NCI-H748 (cell line): ENCODE data around the gene ORC6.
"Not testable (repeated sequence)": the region's sequence is repeated elsewhere in the genome, so short reads cannot be mapped to it uniquely, and the experiment has no call there.

Source experiments
- DNase-seq: peaks from one replicate; lab custom pipeline; 2025; ENCODE audit not compliant: unreplicated experiment; lab: John Stamatoyannopoulos, UW

ORC6 gene, protein sequence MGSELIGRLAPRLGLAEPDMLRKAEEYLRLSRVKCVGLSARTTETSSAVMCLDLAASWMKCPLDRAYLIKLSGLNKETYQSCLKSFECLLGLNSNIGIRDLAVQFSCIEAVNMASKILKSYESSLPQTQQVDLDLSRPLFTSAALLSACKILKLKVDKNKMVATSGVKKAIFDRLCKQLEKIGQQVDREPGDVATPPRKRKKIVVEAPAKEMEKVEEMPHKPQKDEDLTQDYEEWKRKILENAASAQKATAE

GRCh38 chr16:46689365-46690280, at the start of gene ORC6:
TSS of gene ORC6 (plus strand) at chr16:46689659. CDS start at chr16:46689706, 47 bp downstream.
- DNase-seq, result peak; percentile 95

DNA sequence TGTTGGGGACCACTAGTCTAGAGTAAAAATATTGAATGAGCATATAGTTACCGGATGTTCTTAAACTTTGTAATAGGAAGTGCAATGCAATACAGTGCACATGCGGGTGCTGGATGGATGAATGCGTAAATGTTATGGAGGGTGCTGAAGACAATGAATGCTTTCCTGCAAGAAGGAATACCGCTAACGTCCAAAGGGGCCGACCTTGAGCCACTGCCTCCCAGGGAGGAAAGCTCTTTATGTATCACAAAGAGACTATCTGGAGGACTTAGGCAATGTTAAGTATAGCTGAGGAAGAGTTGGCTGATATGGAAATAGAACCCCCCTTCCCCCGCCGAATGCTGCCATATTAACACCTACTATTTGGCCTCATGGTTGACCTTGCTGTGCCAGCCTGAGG, 40.8 kb upstream of the ORC6 start:
- DNase-seq, result no peak

DNA sequence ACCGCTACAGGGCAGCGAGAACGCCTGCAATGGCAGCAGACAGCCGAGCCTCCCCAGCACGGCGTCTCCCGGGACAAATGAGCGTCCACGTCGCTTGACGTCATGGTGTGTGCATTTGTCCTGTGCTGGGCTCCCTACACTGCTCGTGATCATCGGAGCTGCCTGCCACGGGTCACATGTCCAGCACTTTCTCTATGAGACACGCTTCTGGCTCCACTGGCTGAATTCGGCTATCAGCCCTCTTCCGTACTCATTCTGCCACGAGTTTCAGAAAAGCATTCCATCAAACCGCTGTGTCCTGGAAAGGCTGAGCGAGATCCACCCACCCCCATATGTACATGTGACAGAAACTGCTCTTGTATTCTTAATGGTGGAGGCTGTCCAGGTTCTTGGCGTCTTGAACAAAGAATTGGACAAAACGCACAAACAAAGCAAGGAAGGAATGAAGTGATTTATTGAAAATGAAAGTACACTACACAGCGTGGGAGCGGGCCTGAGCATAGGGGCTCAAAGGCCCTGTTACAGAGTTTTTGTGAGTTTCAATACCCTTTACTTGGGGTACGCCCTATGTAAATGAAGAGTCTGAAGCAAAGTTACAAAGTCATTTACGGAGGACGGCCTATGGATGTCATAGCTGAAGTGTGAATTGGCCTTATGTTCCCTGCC, 39.7 kb upstream of the ORC6 start:
- no peak for DNase-seq

GRCh38 chr16:46650254-46650623, 39.2 kb upstream of the ORC6 start:
- no peak for DNase-seq

- no peak for DNase-seq
Measured at GRCh38 chr16:46651305-46651704, 38.2 kb upstream of the ORC6 start.

DNA sequence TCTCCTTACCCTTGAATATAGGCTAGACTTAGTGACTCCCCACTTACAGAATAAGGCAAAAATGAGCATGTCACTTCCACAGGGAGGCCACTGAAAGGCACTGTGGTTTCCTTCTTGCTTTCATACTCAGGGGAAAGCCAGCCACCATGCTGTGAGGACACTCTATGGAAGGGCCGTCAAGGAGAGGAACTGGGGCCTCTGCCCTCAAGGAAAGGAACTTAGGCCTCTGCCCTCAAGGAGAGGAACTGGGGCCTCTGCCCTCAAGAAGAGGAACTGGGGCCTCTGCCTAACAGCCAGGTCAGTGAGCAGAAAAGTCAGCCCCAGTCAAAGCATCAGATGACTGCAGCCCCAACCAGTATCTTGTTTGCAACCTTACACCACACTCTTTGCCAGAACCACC, 30.5 kb upstream of the ORC6 start:
- DNase-seq, result no peak

- DNase-seq, result no peak
Measured at GRCh38 chr16:46662123-46662522, 27.3 kb upstream of the ORC6 start.

DNA sequence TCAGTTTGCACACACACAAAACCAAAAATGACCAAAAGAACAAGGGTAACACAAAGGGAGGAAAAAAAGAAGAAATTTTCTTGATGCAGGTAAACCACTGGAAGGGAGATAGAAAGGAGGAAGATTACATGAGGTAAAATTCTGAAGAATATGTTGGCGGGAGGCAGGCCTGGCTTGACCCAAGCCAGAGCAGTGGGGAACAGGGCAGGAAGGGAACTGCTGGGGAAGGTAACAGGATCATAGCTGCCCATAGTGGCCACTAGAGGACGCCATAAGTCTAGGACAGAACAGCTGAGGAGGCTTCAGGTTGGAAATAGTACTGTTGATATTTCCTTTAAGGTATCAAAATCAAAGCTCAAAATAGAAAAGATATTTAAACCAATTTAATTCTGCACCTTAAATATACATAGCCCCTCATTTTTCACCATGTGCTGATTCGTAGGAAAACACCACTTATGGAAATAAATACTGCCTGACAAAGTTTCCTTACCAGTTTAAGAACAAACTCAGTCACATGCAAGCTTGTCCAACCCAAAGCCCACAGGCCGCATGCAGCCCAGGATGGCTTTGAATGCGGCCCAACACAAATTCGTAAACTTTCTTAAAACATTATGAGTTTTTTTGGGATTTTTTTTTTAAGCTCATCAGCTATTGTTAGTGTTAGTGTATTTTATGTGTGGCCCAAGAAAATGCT, 16.0 kb upstream of the ORC6 start:
- peak; percentile 40 for DNase-seq

GRCh38 chr16:46677943-46678342, 11.5 kb upstream of the ORC6 start:
- not testable (repeated sequence) for DNase-seq

GRCh38 chr16:46681867-46682266, 7.6 kb upstream of the ORC6 start:
- not testable (repeated sequence) for DNase-seq

DNA sequence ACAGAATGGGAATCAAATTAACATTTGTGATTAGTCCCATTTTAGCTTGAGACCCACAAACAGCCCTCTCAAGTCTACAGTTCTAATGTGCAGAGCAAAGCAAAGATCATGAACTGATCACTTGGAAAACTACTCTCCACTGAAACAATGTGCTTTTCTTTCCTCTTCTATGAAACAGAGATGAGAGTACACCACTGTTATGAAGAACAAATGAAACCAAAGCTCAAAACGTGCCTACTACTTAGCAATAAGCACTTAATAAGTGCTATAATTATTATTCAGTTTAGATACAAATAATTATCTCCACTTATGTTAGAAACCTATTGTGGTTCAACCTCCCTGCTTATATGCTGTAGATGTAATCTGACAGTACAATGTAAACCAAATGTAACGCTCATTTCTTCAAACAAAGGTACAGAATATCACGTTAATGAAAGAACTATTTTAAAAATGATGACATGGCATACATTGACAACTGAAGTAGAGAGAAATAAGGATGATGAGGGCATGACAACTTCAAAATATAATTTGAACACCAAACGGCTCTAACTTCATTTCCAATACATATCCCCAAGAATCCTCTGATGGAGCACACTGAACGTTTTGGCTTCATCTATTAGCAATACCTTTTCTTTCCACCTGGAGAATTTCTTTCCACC, 2.5 kb upstream of the ORC6 start:
- peak; percentile 1 for DNase-seq

DNA sequence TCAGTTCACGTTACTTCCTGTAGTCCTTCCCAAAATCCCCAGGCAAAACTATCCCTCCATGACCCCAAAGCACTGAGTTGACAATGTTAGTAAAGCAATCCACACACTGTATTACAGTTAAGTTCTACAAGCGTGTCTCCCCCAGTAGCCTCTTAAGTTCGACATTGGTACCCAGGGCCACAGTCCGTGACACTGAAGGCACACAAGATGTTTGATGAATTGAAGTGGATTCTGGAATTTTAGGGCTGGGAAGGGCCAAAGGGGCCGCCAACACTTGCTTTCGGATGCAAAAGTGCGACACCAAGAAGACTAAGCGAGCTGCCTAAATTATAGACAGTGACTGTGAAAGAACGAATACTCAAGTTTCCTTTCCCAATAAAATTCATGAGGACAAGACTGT, 2.0 kb upstream of the ORC6 start:
- no peak for DNase-seq

DNA sequence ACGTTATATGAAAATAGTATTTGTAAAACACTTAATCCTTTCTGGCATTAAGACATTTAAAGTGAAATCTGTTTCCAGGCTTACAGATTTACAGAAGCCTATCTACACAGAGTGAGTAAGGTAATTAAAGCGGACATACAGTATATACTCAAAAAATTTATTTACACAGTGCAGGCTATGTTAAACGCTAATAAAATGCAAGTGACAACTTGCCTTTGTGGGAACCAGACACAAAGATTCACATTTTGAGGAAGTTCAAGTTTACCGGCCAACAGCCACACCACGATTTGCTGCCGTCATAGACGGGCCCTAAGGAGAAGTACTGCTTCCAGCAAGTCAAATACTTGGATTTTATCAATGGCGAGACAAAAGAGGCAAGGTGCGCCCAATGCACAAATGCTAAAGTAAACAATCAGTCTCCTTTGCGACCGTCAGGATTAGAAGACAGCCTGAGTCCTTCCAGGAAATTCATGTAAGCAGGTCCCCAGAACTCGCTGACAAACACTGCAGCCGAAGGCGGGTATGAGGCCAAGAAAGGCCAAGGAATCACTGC, 1.3 kb upstream of the ORC6 start:
- no peak for DNase-seq

DNA sequence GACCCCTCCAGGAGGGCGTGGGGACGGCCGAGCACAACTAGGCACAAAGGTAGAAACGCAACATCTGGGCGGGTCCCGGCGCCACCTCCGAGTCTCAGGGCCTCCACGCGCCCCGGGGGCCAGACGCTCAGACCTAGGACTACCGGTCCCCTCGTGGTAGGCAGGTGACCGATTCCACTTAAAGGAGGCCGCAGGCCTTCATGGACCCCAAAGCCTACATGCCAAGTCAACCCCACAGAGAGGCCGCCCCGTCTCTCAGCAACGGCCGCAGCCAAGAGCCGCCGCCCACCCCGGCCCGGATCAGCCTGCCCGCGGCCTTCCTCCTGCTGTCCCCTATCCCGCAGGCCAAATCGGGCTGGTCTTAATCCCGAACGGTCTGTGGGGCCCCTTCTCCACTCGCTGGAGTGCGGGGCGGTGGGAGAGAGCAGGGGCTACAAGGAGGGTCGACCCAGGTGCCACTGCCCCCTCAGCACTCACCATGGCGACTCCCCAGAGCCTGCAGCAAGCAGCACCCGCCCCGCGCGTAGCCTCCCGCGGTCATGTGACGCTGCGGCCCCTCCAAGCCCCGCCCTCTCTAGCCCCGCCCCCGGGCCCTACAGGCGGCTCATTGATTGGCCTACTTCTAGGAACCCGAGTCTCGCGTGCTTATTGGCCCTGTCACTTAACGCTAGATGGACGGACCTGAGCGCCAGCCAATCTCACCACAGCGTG, 650 bp upstream of the ORC6 start, which contains the start of gene VPS35:
Gene VPS35, minus strand, starts transcription at position 525 of the 711 bp plus-strand sequence. Its CDS starts 45 bp downstream, at position 480.
- DNase-seq, result peak; percentile 97

- peak; percentile 3 for DNase-seq
Measured at GRCh38 chr16:46690281-46691178, 1.1 kb downstream of the ORC6 start.

GRCh38 chr16:46691726-46692125, 2.3 kb downstream of the ORC6 start:
- no peak for DNase-seq

DNA sequence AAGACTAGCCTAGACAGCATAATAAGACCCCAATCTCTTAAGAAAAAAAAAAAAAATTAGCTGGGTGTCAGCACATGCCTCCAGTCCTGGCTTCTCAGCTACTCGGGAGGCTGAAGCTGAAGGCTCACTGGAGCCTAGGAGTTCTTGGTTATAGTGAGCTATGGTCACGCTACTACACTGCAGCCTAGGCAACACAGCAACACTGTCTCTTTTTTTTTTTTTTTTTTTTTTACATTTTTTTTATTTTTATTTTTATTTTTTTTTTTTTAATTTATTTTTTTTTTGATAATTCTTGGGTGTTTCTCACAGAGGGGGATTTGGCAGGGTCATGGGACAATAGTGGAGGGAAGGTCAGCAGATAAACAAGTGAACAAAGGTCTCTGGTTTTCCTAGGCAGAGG, 4.1 kb downstream of the ORC6 start:
- DNase-seq, result no peak

DNA sequence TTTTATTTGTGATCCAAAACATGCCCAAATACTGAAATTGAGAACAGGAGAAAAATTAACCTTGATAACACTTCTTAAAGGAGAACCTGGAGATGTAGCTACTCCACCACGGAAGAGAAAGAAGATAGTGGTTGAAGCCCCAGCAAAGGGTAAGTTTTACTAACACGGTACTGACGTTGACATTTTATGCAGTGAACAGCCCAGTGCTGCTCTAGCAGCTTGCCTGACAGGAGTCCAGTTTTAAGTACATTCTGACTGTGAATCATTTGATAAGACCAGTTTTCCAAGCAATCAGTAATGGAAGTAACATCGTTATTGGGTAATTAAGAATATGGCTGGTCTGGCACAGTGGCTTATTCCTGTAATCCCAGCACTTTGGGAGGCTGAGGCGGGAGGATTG, 6.5 kb downstream of the ORC6 start:
- no peak for DNase-seq

DNA sequence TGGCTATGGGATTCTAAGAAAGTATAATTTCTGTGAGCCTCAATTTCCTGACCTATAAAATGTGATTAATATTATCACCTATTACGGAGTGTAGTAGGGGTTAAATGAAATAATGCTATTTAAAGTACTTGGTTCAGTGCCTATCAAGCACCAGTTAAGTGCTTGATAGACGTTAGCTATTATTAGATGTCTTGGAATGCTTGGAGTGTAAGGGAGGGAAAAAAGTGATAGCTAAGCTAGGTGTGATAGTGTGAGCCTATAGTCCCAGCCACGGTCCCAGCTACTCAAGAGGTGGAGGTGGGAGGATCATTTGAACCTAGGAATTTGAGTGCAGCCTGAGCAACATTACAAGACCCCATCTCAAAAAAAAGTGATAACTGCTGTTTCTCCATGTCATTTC, 7.5 kb downstream of the ORC6 start:
- no peak for DNase-seq
